Colonic mucosa (tissue), 4 donors: ENCODE measurements around the gene HEXIM1. TPM values are rescaled to one million over a fixed set of nuclear protein-coding genes. Genes with fewer than 3 reads are reported as not detected.

ENCODE experiments used
- DNase-seq: peaks from one replicate; pipeline ENCODE4 v3.0.0-alpha.2; 2020
- H3K27ac ChIP-seq: fragments of 200-600 bp; one replicate; pipeline ENCODE4 v1.8.0; 2021
- H3K27me3 ChIP-seq: fragments of 200-600 bp; one replicate; pipeline ENCODE4 v1.8.0; 2021
- H3K36me3 ChIP-seq: fragments of 200-600 bp; one replicate; pipeline ENCODE4 v1.8.0; 2021
- H3K4me1 ChIP-seq: fragments of 200-600 bp; one replicate; pipeline ENCODE4 v1.8.0; 2021; ENCODE audit warnings: mild to moderate bottlenecking
- H3K4me3 ChIP-seq: fragments of 200-600 bp; one replicate; pipeline ENCODE4 v1.8.0; 2021
- H3K9ac ChIP-seq, 2 donors: one replicate each; pipeline ENCODE4 v1.7.0; 2013; ENCODE audit warnings: control low read depth in 2 of 2, low read depth in 2 of 2, low read length in 2 of 2
- H3K9me3 ChIP-seq: fragments of 200-600 bp; one replicate; pipeline ENCODE4 v1.8.0; 2021
- intact Hi-C: fragments of 100-400 bp; cut with DNase I; formaldehyde crosslinking; loops from one replicate; pipeline ENCODE4 v1.14.1; 2022
- total RNA-seq, 2 donors: library from RNA; stranded (reverse); fragmentation: NEBNext Ultra II Directional in 1 of 2; extraction: Animal tissue kit (Norgen Biotek cat#: 25700) in 1 of 2; gene quantifications; one replicate each; pipeline ENCODE4 v1.2.1, GENCODE V29; 2021
- TF ChIP-seq, protein P1 (sequence below): fragments of 200-600 bp; IDR thresholded peaks from one replicate; pipeline ENCODE4 v1.8.0; 2022; ENCODE audit warnings: antibody characterized with exemption, mild to moderate bottlenecking
- donor health status: healthy.
- donor health status: DM: no; HTN: no; CAD: no.
- donor health status: DM: no; HTN: no; CAD: no.

Gene HEXIM1
- total RNA-seq, 2 donors from 2014 or later = 37.0 to 38.4 TPM

DNA sequence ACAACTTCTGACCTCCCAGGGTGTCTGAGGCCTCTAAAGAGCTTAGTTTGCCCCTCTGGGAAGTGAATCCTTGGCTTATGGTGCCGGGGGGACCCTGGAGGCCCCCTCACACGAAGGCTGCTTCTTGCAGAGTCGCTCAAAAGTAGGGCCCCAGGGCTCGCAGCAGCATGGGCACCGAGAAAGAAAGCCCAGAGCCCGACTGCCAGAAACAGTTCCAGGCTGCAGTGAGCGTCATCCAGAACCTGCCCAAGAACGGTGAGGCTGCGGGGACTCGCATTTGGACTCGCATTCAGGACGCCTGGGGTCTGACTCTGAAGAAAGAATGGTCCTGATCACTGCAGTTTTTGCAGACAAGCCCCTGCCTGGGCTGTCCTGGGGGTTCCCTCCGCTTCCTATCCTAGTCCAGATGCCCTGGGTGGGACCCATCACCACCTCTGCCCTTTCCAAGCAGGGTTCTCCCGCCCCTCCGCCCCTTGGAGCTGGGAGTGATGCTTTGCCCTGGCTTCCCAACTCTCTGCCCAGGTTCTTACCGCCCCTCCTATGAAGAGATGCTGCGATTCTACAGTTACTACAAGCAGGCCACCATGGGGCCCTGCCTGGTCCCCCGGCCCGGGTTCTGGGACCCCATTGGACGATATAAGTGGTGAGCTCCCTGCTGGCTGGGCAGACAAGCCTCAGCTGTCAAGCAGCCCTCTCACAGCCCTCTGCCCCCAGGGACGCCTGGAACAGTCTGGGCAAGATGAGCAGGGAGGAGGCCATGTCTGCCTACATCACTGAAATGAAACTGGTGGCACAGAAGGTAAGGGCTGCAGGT, 12.1 kb upstream of the HEXIM1 start:
- peak overlapping the region; percentile 82 for H3K4me3 ChIP-seq
- intact Hi-C loops = loop anchor here (2.0 kb wide), 1 partner anchor 61 kb away; no protein-coding TSS in a partner anchor
- TF ChIP-seq, protein P1, sequence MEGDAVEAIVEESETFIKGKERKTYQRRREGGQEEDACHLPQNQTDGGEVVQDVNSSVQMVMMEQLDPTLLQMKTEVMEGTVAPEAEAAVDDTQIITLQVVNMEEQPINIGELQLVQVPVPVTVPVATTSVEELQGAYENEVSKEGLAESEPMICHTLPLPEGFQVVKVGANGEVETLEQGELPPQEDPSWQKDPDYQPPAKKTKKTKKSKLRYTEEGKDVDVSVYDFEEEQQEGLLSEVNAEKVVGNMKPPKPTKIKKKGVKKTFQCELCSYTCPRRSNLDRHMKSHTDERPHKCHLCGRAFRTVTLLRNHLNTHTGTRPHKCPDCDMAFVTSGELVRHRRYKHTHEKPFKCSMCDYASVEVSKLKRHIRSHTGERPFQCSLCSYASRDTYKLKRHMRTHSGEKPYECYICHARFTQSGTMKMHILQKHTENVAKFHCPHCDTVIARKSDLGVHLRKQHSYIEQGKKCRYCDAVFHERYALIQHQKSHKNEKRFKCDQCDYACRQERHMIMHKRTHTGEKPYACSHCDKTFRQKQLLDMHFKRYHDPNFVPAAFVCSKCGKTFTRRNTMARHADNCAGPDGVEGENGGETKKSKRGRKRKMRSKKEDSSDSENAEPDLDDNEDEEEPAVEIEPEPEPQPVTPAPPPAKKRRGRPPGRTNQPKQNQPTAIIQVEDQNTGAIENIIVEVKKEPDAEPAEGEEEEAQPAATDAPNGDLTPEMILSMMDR = no peak
- no peaks in the 10 kb centered on the region for H3K27me3 ChIP-seq
- H3K4me1 ChIP-seq = peaks cover 10% of the 10 kb centered on the region
- peak overlapping the region; percentile 65 for H3K27ac ChIP-seq
- H3K9me3 ChIP-seq = no peaks in the 10 kb centered on the region
- H3K36me3 ChIP-seq = no peaks in the 10 kb centered on the region
- DNase-seq = no peak
- peak overlapping the region; percentile 86 to 96 for H3K9ac ChIP-seq

DNA sequence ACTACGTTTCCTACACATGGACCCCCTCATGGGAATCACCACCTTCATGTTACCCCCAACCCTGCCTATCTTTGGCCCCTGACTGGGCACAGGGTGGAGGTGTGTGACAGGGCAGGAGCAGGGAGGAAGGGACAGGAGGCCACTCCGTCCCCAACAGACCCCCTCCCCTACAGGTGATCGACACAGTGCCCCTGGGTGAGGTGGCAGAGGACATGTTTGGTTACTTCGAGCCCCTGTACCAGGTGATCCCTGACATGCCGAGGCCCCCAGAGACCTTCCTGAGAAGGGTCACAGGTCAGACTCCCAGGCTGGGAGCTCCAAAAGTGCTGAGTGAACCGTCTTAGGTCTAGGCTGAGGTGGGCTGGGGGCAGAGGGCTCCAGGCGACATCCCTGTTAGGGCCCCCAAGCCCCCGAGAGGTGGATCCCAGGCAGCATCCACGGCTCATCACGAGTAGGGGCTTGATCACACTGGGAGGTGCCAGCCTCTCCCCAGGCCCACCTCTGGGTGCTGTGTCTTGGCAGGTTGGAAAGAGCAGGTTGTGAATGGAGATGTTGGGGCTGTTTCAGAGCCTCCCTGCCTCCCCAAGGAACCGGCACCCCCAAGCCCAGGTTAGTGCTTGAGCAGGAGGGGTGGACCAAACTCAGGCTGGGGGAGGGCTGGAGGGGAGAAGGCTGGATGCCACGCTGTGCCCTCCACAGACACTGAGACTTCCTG, 11.3 kb upstream of the HEXIM1 start:
- intact Hi-C loops = no loop called here
- Histone ChIP-seq H3K4me3 (no peak overlapping the region), H3K36me3 (no peaks in the 10 kb centered on the region), H3K27me3 (no peaks in the 10 kb centered on the region), H3K27ac (no peak overlapping the region), H3K9ac (peak overlapping the region in 1 of 2 donors; percentile 96), H3K9me3 (no peaks in the 10 kb centered on the region), H3K4me1 (peaks cover 10% of the 10 kb centered on the region)
- TF ChIP-seq, protein P1 = no peak
- no peak for DNase-seq

DNA sequence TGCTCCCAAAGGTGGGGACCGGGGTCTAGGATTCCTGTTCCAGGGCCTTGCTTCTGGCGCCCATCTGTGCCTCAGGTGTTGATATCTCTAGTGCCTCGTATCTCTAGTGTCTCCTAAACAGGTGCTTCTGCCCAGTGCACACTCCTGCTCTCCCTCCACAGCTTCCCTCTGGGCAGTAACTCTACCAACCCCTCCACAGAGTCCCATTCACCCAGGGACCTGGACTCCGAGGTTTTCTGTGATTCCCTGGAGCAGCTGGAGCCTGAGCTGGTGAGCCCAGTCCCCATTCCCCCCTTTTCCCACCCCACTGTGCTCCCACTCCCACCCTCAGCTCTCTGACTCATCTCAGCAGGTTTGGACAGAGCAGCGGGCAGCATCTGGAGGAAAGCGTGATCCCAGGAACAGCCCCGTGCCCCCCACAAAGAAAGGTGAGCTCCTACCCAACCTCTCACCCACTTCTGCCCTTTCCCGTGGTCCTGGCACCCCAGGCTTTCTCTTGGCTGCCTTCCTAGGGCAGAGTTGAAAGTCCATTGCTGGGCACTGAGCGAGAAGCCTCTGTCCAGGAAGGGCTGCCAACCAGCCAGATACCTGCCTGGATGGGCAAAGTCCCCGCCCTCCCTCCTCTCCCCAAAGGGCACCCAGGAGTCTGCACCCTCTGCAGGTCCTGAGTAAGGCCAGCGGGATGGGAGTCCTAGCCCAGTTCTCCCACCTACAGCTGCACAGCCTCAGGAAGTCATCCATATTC, 10.5 kb upstream of the HEXIM1 start:
- Histone ChIP-seq H3K36me3 (no peaks in the 10 kb centered on the region), H3K4me1 (peaks cover 10% of the 10 kb centered on the region), H3K27ac (no peak overlapping the region), H3K4me3 (no peak overlapping the region), H3K27me3 (no peaks in the 10 kb centered on the region), H3K9me3 (no peaks in the 10 kb centered on the region), H3K9ac (no peak overlapping the region)
- intact Hi-C loops = no loop called here
- TF ChIP-seq, protein P1 = no peak
- peak; percentile 77 for DNase-seq

DNA sequence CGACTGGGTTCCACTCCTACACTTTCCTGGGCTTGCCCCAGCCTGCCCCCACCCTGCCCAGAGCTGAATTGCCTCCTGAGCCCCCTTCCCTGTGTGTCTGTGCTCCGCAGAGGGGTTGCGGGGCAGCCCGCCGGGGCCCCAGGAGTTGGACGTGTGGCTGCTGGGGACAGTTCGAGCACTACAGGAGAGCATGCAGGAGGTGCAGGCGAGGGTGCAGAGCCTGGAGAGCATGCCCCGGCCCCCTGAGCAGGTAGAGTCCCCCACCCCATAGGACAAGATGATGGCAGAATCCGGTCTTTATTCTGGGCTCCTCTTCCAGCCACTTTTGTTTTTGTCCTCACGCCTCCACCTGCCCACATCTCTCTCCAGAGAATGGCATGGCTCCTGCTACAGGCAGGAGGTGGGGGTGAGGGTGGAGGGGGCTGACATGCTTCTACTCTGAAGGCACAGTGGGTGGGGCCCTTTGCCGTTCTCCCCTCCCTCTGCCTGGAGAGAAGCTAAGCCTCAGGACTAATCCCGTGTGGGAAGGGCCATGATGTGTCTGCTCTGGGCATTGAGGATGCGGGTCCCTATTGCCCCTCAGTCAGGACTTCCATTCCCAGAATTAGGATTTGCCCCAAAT, 9.3 kb upstream of the HEXIM1 start:
- Histone ChIP-seq H3K36me3 (no peaks in the 10 kb centered on the region), H3K9ac (peak overlapping the region in 1 of 2 donors; percentile 9), H3K9me3 (no peaks in the 10 kb centered on the region), H3K4me3 (no peak overlapping the region), H3K27me3 (no peaks in the 10 kb centered on the region), H3K27ac (no peak overlapping the region), H3K4me1 (peaks cover 10% of the 10 kb centered on the region)
- intact Hi-C loops = no loop called here
- TF ChIP-seq, protein P1 = no peak
- DNase-seq = no peak

DNA sequence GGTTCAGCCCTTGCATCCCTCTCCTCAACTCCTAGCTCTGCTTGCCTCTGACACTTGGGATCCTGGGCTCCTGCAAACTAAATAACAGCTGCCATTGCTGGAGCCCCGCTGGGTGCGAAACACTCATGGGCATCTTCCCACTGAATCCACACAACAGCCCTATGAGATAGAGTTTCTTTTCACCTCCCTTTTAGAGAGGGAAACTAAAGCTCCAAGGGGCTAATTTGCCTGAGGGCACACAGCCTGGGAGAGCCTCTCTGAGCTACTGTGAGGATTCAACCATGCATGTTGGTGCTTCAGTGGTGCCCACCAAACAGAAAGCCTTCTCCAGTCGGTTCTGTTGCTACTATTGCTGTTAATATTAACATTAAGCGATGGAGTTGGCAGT, 8.7 kb upstream of the HEXIM1 start:
- Histone ChIP-seq H3K9ac (peak overlapping the region in 1 of 2 donors; percentile 9), H3K4me1 (peaks cover 10% of the 10 kb centered on the region), H3K27ac (no peak overlapping the region), H3K9me3 (no peaks in the 10 kb centered on the region), H3K27me3 (no peaks in the 10 kb centered on the region), H3K4me3 (no peak overlapping the region), H3K36me3 (no peaks in the 10 kb centered on the region)
- intact Hi-C loops = no loop called here
- TF ChIP-seq, protein P1 = no peak
- no peak for DNase-seq
